22Rv1 (cell line): Measurements from ENCODE around the gene GABRG3.

Experiments
- ZFX ChIP-seq: fragments of 450-650 bp; IDR thresholded peaks from 2 replicates; pipeline ENCODE4 v1.6.1; 2017; ENCODE audit warnings: antibody characterized with exemption, borderline replicate concordance
- TF ChIP-seq, protein P1 (sequence below): fragments of 450-650 bp; IDR thresholded peaks from 2 replicates; pipeline ENCODE4 v1.5.1; 2017; ENCODE audit warnings: mild to moderate bottlenecking

DNA sequence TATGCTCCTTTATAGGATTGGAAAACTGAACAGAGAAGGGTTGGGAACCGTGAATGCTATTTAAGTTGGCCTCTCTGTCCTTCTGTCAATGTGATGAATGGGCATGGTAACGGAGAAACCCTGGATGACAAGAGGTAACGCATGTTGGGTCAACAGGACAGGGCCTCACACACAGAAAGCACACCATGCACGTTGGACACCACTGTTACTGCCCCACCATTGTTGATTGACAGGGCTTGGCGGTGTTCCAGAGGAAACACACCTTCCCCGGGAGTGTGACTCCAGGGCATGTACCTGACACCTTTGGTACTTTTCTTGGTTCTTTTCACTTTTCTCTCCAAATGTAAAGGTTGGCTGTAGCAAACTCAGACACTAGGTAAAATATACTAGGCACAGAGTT is 579.7 kb downstream of the GABRG3 start:
- TF ChIP-seq, protein P1, sequence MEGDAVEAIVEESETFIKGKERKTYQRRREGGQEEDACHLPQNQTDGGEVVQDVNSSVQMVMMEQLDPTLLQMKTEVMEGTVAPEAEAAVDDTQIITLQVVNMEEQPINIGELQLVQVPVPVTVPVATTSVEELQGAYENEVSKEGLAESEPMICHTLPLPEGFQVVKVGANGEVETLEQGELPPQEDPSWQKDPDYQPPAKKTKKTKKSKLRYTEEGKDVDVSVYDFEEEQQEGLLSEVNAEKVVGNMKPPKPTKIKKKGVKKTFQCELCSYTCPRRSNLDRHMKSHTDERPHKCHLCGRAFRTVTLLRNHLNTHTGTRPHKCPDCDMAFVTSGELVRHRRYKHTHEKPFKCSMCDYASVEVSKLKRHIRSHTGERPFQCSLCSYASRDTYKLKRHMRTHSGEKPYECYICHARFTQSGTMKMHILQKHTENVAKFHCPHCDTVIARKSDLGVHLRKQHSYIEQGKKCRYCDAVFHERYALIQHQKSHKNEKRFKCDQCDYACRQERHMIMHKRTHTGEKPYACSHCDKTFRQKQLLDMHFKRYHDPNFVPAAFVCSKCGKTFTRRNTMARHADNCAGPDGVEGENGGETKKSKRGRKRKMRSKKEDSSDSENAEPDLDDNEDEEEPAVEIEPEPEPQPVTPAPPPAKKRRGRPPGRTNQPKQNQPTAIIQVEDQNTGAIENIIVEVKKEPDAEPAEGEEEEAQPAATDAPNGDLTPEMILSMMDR = no peak
- no peak for TF ChIP-seq ZFX
